ENCODE data around the gene THAP4.

Gene THAP4

DNA sequence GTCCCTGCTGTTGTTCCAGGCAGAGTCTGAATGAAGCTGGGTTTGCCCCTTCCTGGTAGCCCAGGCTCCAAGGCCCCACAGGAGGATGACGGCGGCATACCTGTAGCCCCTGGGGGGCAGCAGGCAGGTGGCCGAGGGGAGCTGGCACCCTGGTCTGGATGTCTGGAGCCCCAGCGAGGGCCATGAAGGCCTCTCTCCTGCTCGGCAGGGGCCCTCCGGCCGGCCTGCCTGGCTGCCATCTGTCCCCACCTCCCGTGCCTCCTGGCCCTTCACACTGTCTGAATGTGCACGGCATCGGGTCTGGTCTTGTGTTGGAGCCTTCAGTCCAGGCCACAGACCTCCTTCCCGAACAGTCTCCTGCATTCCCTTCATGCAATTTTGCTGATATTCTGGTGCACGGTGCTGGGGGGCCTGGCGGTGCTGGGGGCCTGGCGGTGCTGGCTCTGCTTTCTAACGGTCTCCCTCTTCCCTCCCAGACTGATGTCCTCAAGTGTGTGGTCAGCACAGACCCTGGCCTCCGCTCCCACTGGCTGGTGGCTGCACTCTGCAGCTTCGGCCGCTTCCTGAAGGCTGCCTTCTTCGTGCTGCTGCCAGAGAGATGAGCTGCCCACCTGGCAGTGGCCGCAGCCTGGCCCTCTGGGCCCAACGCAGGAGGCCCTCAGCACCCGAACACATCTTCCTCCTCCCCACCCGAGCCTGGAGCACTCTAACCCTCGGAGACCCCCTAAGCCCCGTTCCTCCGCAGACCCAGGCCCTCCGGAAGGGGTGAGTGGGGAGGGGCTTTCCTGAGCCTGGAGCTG, 64.9 kb downstream of the THAP4 start:
- TF ChIP-seq OSR1 (CRISPR knock-in tag; IDR thresholded peaks at IDR 0.05) (no peak), TCF4 (CRISPR knock-in tag; IDR thresholded peaks at IDR 0.05; ENCODE audit: borderline replicate concordance) (no peak), ZFP3 (CRISPR knock-in tag; IDR thresholded peaks at IDR 0.05) (no peak)
- TF ChIP-seq, protein P1, sequence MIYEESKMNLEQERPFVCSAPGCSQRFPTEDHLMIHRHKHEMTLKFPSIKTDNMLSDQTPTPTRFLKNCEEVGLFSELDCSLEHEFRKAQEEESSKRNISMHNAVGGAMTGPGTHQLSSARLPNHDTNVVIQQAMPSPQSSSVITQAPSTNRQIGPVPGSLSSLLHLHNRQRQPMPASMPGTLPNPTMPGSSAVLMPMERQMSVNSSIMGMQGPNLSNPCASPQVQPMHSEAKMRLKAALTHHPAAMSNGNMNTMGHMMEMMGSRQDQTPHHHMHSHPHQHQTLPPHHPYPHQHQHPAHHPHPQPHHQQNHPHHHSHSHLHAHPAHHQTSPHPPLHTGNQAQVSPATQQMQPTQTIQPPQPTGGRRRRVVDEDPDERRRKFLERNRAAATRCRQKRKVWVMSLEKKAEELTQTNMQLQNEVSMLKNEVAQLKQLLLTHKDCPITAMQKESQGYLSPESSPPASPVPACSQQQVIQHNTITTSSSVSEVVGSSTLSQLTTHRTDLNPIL (CRISPR knock-in tag; IDR thresholded peaks at IDR 0.05; ENCODE audit: low read depth): no peak
- TF ChIP-seq, protein P2, sequence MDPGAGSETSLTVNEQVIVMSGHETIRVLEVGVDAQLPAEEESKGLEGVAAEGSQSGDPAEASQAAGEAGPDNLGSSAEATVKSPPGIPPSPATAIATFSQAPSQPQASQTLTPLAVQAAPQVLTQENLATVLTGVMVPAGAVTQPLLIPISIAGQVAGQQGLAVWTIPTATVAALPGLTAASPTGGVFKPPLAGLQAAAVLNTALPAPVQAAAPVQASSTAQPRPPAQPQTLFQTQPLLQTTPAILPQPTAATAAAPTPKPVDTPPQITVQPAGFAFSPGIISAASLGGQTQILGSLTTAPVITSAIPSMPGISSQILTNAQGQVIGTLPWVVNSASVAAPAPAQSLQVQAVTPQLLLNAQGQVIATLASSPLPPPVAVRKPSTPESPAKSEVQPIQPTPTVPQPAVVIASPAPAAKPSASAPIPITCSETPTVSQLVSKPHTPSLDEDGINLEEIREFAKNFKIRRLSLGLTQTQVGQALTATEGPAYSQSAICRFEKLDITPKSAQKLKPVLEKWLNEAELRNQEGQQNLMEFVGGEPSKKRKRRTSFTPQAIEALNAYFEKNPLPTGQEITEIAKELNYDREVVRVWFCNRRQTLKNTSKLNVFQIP (CRISPR knock-in tag; IDR thresholded peaks at IDR 0.05; ENCODE audit: borderline replicate concordance, low read depth): no peak
- peak; percentile 20 for ATAC-seq

DNA sequence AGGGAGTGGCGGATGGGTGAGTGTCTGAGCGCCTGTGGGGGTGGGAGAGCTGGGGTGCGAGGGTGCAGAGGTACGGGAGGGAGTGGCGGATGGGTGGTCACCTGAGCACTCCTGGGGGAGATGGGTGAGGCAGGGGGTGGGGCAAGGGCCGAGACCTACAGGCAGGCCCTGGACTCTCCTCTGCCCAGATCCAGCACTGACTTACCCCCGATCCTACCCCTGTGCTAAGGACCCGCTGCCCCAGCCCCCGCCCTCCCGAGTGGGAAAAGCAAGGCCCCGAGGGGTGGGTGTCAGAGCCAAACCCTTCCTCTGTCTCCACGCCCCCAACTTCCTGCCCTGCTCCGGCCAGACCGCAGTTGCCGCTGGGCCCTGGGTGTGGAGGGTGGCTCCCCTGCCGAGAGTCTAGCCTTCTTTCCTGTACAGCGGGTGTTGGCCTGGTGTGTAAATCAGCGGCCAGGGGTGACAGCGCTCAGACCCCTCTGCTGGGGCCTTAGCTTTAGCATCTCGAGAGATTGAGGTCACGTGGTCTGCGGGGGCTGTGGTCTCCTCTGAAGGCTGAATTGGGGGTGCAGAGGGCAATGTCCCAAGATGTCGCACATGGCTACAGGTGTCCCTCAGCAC, 65.9 kb downstream of the THAP4 start:
- no peak for TF ChIP-seq ZC3H10 (CRISPR knock-in tag; IDR thresholded peaks at IDR 0.05)
- TF ChIP-seq BACH2 (CRISPR knock-in tag; IDR thresholded peaks at IDR 0.05; ENCODE audit: borderline replicate concordance): no peak
- TF ChIP-seq SNAI2 (CRISPR knock-in tag; IDR thresholded peaks at IDR 0.05): no peak
- no peak for TF ChIP-seq OSR1 (CRISPR knock-in tag; IDR thresholded peaks at IDR 0.05)
- TF ChIP-seq CSDC2 (CRISPR knock-in tag; IDR thresholded peaks at IDR 0.05): no peak
- TF ChIP-seq ZFP30 (CRISPR knock-in tag; IDR thresholded peaks at IDR 0.05): no peak
- no peak for TF ChIP-seq GLIS3 (CRISPR knock-in tag; IDR thresholded peaks at IDR 0.05)
- TF ChIP-seq, protein P3, sequence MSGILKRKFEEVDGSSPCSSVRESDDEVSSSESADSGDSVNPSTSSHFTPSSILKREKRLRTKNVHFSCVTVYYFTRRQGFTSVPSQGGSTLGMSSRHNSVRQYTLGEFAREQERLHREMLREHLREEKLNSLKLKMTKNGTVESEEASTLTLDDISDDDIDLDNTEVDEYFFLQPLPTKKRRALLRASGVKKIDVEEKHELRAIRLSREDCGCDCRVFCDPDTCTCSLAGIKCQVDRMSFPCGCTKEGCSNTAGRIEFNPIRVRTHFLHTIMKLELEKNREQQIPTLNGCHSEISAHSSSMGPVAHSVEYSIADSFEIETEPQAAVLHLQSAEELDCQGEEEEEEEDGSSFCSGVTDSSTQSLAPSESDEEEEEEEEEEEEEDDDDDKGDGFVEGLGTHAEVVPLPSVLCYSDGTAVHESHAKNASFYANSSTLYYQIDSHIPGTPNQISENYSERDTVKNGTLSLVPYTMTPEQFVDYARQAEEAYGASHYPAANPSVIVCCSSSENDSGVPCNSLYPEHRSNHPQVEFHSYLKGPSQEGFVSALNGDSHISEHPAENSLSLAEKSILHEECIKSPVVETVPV (CRISPR knock-in tag; IDR thresholded peaks at IDR 0.05): no peak
- no peak for TF ChIP-seq ARNTL (CRISPR knock-in tag; IDR thresholded peaks at IDR 0.05; ENCODE audit: borderline replicate concordance, low read depth)
- TF ChIP-seq, protein P4, sequence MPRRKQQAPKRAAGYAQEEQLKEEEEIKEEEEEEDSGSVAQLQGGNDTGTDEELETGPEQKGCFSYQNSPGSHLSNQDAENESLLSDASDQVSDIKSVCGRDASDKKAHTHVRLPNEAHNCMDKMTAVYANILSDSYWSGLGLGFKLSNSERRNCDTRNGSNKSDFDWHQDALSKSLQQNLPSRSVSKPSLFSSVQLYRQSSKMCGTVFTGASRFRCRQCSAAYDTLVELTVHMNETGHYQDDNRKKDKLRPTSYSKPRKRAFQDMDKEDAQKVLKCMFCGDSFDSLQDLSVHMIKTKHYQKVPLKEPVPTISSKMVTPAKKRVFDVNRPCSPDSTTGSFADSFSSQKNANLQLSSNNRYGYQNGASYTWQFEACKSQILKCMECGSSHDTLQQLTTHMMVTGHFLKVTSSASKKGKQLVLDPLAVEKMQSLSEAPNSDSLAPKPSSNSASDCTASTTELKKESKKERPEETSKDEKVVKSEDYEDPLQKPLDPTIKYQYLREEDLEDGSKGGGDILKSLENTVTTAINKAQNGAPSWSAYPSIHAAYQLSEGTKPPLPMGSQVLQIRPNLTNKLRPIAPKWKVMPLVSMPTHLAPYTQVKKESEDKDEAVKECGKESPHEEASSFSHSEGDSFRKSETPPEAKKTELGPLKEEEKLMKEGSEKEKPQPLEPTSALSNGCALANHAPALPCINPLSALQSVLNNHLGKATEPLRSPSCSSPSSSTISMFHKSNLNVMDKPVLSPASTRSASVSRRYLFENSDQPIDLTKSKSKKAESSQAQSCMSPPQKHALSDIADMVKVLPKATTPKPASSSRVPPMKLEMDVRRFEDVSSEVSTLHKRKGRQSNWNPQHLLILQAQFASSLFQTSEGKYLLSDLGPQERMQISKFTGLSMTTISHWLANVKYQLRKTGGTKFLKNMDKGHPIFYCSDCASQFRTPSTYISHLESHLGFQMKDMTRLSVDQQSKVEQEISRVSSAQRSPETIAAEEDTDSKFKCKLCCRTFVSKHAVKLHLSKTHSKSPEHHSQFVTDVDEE (CRISPR knock-in tag; IDR thresholded peaks at IDR 0.05): no peak
- no peak for TF ChIP-seq RARB (CRISPR knock-in tag; IDR thresholded peaks at IDR 0.05)
- TF ChIP-seq ZNF70 (CRISPR knock-in tag; IDR thresholded peaks at IDR 0.05): no peak
- no peak for TF ChIP-seq ZFP3 (CRISPR knock-in tag; IDR thresholded peaks at IDR 0.05)
- no peak for TF ChIP-seq PPARA (CRISPR knock-in tag; IDR thresholded peaks at IDR 0.05; ENCODE audit: borderline replicate concordance)
- no peak for TF ChIP-seq TOX (CRISPR knock-in tag; IDR thresholded peaks at IDR 0.05; ENCODE audit: borderline replicate concordance)
- TF ChIP-seq, protein P1 (CRISPR knock-in tag; IDR thresholded peaks at IDR 0.05; ENCODE audit: low read depth): no peak
- no peak for TF ChIP-seq ZNF565 (CRISPR knock-in tag; conservative IDR thresholded peaks at IDR 0.05; ENCODE audit: low read depth)
- TF ChIP-seq, protein P5, sequence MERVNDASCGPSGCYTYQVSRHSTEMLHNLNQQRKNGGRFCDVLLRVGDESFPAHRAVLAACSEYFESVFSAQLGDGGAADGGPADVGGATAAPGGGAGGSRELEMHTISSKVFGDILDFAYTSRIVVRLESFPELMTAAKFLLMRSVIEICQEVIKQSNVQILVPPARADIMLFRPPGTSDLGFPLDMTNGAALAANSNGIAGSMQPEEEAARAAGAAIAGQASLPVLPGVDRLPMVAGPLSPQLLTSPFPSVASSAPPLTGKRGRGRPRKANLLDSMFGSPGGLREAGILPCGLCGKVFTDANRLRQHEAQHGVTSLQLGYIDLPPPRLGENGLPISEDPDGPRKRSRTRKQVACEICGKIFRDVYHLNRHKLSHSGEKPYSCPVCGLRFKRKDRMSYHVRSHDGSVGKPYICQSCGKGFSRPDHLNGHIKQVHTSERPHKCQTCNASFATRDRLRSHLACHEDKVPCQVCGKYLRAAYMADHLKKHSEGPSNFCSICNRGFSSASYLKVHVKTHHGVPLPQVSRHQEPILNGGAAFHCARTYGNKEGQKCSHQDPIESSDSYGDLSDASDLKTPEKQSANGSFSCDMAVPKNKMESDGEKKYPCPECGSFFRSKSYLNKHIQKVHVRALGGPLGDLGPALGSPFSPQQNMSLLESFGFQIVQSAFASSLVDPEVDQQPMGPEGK (CRISPR knock-in tag; IDR thresholded peaks at IDR 0.05; ENCODE audit: borderline replicate concordance): no peak
- ATAC-seq: no peak
